Mesothelial cell of epicardium (in vitro differentiated cells): ENCODE measurements around the gene ABCC11. TPM values are rescaled to one million over a fixed set of nuclear protein-coding genes. Genes with fewer than 3 reads are reported as not detected.

Experiments used
- DNase-seq, 2 experiments: peaks; one replicate each; pipeline ENCODE4 v3.0.0; 2021; ENCODE audit warnings: low spot score in 2 of 2; ENCODE audit not compliant: unreplicated experiment in 2 of 2
- H3K27ac Mint-ChIP-seq: 2 replicates; pipeline ENCODE4 v1.8.0; 2021; ENCODE audit warnings: mixed read lengths
- H3K27me3 Mint-ChIP-seq: 2 replicates; pipeline ENCODE4 v1.8.0; 2021; ENCODE audit warnings: low read depth, mixed read lengths
- H3K36me3 Mint-ChIP-seq: 2 replicates; pipeline ENCODE4 v1.8.0; 2021; ENCODE audit warnings: mixed read lengths
- H3K4me1 Mint-ChIP-seq: 2 replicates; pipeline ENCODE4 v1.8.0; 2021; ENCODE audit warnings: mixed read lengths
- H3K4me3 Mint-ChIP-seq: 2 replicates; pipeline ENCODE4 v1.8.0; 2021; ENCODE audit warnings: mild to moderate bottlenecking, moderate library complexity, mixed read lengths
- H3K9me3 Mint-ChIP-seq: 2 replicates; pipeline ENCODE4 v1.8.0; 2021; ENCODE audit warnings: mixed read lengths
- CTCF ChIP-seq: fragments of 200-600 bp; sonication (generic); IDR thresholded peaks from one replicate; pipeline ENCODE4 v1.5.0; 2021; ENCODE audit warnings: antibody characterized with exemption; ENCODE audit not compliant: unreplicated experiment
- total RNA-seq: library from RNA; stranded (reverse); gene quantifications from 3 replicates; pipeline ENCODE4 v1.2.1, GENCODE V29; 2021

The ABCC11 gene
- total RNA-seq, 1 donor from 2014 or later, result 0.47 TPM

GRCh38 chr16:48235556-48236136, 11.7 kb downstream of the ABCC11 start:
- Mint-ChIP-seq H3K36me3 (no peaks in the 10 kb centered on the region), H3K9me3 (peaks cover 7% of the 10 kb centered on the region), H3K27ac (no peak overlapping the region), H3K27me3 (no peaks in the 10 kb centered on the region), H3K4me3 (no peak overlapping the region), H3K4me1 (no peaks in the 10 kb centered on the region)
- DNase-seq, result no peak
- no peak for TF ChIP-seq CTCF

GRCh38 chr16:48235058-48235555, 12.2 kb downstream of the ABCC11 start:
- no peak for TF ChIP-seq CTCF
- H3K27ac Mint-ChIP-seq, result no peak overlapping the region
- H3K9me3 Mint-ChIP-seq, result peaks cover 5% of the 10 kb centered on the region
- no peaks in the 10 kb centered on the region for H3K4me1 Mint-ChIP-seq
- no peak overlapping the region for H3K4me3 Mint-ChIP-seq
- no peaks in the 10 kb centered on the region for H3K27me3 Mint-ChIP-seq
- DNase-seq, result no peak
- no peaks in the 10 kb centered on the region for H3K36me3 Mint-ChIP-seq

DNA sequence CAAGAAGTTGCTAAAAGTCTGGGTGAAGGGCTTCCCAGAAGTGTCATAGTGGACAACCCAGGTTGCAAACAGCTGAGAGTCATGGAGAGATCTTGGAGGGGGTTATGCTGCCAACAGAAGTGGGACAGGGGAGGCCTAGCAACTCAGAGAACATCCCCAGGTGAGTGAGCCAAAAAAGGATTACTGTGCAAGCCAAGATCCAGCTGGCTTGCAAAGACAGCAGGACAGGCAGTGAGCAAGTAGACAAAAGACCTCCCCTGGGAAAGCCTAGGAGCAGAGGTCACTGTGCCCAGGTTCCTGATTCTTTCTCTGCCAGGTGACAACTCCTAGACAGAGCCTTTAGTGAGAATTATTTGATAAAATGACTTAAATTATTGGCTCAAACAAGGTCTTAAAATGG, 12.7 kb downstream of the ABCC11 start:
- H3K4me1 Mint-ChIP-seq, result no peaks in the 10 kb centered on the region
- no peak for TF ChIP-seq CTCF
- H3K27ac Mint-ChIP-seq, result no peak overlapping the region
- no peak for DNase-seq
- peaks cover under 1% of the 10 kb centered on the region for H3K9me3 Mint-ChIP-seq
- H3K4me3 Mint-ChIP-seq, result no peak overlapping the region
- H3K27me3 Mint-ChIP-seq, result peaks cover 1% of the 10 kb centered on the region
- H3K36me3 Mint-ChIP-seq, result no peaks in the 10 kb centered on the region

DNA sequence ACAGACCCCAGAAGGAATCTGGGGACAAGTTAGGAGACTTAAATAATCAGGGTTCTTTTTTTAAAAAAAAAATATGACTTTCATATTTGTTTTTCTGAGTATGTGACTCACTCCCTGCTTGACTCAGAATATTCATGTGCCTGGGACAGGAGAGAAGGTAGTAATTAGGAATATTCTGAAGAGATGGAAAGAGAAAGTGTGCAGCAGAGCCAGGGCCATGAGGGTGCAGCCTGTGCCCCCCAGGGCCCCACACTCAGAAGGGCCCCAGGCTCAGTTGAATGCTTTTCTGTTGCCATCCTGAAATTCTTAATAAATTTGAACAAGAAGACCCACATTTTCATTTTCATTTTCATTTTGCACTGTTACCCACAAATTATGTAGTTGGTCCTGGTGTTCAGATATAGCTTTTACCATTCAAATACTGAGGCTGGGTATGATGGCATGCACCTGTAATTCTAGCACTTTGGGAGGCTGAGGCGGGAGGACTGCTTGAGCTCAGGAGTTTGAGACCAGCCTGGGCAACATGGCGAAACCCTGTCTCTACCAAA, 14.8 kb downstream of the ABCC11 start:
- DNase-seq, result no peak
- TF ChIP-seq CTCF, result no peak
- Mint-ChIP-seq H3K4me1 (no peaks in the 10 kb centered on the region), H3K36me3 (no peaks in the 10 kb centered on the region), H3K27ac (no peak overlapping the region), H3K4me3 (no peak overlapping the region), H3K9me3 (no peaks in the 10 kb centered on the region), H3K27me3 (peaks cover 1% of the 10 kb centered on the region)

- Mint-ChIP-seq H3K9me3 (no peaks in the 10 kb centered on the region), H3K27me3 (peaks cover 1% of the 10 kb centered on the region), H3K27ac (no peak overlapping the region), H3K4me3 (no peak overlapping the region), H3K36me3 (no peaks in the 10 kb centered on the region), H3K4me1 (no peaks in the 10 kb centered on the region)
- TF ChIP-seq CTCF, result no peak
- no peak for DNase-seq
Measured at GRCh38 chr16:48231727-48232492, 15.4 kb downstream of the ABCC11 start.
